Thyroid gland (tissue), 4 donors: ENCODE results near the gene PDE11A. TPM values are rescaled to one million over a fixed set of nuclear protein-coding genes. Genes with fewer than 3 reads are reported as not detected.

ENCODE experiments used
- DNase-seq, 2 donors: peaks; one replicate each; pipeline ENCODE4 v3.0.0-alpha.2; 2019
- H3K27ac ChIP-seq, 3 donors: fragments of 200-600 bp; sonication (generic); 1 replicate in 2 of 3; 2 replicates in 1 of 3; pipeline ENCODE4 v1.5.1; 2016 to 2019; ENCODE audit warnings: mild to moderate bottlenecking in 1 of 3, moderate library complexity in 1 of 3
- H3K27me3 ChIP-seq: fragments of 200-600 bp; sonication (generic); one replicate; pipeline ENCODE4 v1.5.1; 2019
- H3K36me3 ChIP-seq, 2 donors: fragments of 200-600 bp; sonication (generic); one replicate each; pipeline ENCODE4 v1.5.1; 2016 to 2019
- H3K4me1 ChIP-seq, 2 donors: fragments of 200-600 bp; sonication (generic); one replicate each; pipeline ENCODE4 v1.5.1; 2017 to 2019
- H3K4me3 ChIP-seq, 3 donors: fragments of 200-600 bp; sonication (generic); replicated peaks in 1 of 3; 1 replicate in 2 of 3; 2 replicates in 1 of 3; pipeline ENCODE4 v1.5.1; 2016; ENCODE audit warnings: mild to moderate bottlenecking in 1 of 3
- H3K9me3 ChIP-seq: fragments of 200-600 bp; sonication (generic); one replicate; pipeline ENCODE4 v1.5.1; 2017
- POLR2A ChIP-seq, 2 donors: fragments of 450-650 bp; IDR thresholded peaks; one replicate each; pipeline ENCODE4 v1.6.1; 2017; ENCODE audit warnings: antibody characterized with exemption in 2 of 2, mild to moderate bottlenecking in 2 of 2, moderate library complexity in 1 of 2
- WGBS, 2 donors: methylation state at CpG; one replicate each; pipeline ENCODE4 v1.1.5; 2017; 5-methylcytosine and 5-hydroxymethylcytosine counted together
- intact Hi-C: fragments of 100-400 bp; cut with DNase I; formaldehyde crosslinking; loops from one replicate; pipeline ENCODE4 v1.15.1; 2023
- total RNA-seq, 4 donors: library from RNA; depleted of rRNA; stranded (reverse); fragments of >200 nt; gene quantifications; one replicate each; pipeline ENCODE4 v1.2.3, GENCODE V29; 2016
- TF ChIP-seq, protein P1 (sequence below), 6 experiments: fragments of 200-600 bp in 3 of 6; fragments of 450-650 bp in 3 of 6; sonication (generic) in 3 of 6; IDR thresholded peaks; one replicate each; pipeline ENCODE4 v1.5.1; 2016 to 2019; ENCODE audit warnings: antibody characterized with exemption in 6 of 6, mild to moderate bottlenecking in 2 of 6, inconsistent platforms in 1 of 6, moderate library complexity in 1 of 6

PDE11A gene
- total RNA-seq, 4 donors from 2014 or later, result 2.2 to 4.0 (median 3.0) TPM

DNA sequence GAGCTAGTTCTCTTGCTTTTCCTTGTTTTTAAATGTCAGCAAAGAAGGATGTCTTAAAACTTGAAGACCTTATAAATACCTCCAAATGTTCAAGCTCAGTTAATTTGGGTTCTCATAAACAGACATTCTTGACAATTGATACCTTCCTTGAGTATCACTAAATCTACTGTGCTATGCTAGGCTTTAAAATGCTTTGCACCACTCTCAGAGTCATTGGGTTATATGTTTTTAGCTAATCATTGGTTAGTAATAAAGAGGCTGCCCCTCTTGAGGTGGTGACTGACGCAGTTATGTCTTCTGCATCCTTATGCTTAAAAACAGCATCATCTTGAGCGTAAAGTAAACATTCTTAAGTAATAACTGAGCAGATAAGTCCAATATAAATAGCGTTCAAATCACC lies 404.0 kb downstream of the PDE11A start:
- intact Hi-C loops, result no loop called here
- Histone ChIP-seq H3K27me3 (no peaks in the 10 kb centered on the region), H3K9me3 (no peaks in the 10 kb centered on the region), H3K27ac (no peak overlapping the region), H3K4me1 (no peaks in the 10 kb centered on the region), H3K36me3 (no peaks in the 10 kb centered on the region), H3K4me3 (no peak overlapping the region)
- no peak for DNase-seq
- WGBS, 2 donors, result 89 to 95% methylated on average over 3 of the region's 3 CpGs
- TF ChIP-seq, protein P1, sequence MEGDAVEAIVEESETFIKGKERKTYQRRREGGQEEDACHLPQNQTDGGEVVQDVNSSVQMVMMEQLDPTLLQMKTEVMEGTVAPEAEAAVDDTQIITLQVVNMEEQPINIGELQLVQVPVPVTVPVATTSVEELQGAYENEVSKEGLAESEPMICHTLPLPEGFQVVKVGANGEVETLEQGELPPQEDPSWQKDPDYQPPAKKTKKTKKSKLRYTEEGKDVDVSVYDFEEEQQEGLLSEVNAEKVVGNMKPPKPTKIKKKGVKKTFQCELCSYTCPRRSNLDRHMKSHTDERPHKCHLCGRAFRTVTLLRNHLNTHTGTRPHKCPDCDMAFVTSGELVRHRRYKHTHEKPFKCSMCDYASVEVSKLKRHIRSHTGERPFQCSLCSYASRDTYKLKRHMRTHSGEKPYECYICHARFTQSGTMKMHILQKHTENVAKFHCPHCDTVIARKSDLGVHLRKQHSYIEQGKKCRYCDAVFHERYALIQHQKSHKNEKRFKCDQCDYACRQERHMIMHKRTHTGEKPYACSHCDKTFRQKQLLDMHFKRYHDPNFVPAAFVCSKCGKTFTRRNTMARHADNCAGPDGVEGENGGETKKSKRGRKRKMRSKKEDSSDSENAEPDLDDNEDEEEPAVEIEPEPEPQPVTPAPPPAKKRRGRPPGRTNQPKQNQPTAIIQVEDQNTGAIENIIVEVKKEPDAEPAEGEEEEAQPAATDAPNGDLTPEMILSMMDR (IDR thresholded peaks at IDR 0.05), result no peak
- TF ChIP-seq POLR2A (IDR thresholded peaks at IDR 0.05), result no peak

DNA sequence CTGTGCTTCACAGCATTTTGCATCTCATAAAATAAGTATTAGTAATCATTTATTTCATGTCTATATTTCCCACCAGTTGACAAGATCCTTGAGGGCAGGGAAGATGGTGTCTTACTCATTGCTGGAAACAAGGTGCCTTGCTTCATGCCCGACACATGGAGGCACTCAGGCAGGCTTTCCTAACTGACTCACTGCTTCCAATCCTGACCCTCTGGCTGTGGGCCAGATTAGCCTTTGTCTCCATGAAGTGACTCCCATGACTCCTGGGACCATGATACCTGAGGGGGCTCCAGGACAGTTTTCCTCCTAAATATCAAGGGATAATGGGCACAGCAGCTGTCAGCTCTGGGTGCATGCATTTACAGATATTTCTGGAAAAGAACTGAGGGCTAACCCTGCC lies 405.0 kb downstream of the PDE11A start:
- no peak overlapping the region for H3K27ac ChIP-seq
- no peak for DNase-seq
- H3K4me1 ChIP-seq, result no peaks in the 10 kb centered on the region
- WGBS, 2 donors, result 50 to 62% methylated on average over 1 of the region's 1 CpG
- no peak overlapping the region for H3K4me3 ChIP-seq
- intact Hi-C loops, result no loop called here
- H3K27me3 ChIP-seq, result no peaks in the 10 kb centered on the region
- H3K9me3 ChIP-seq, result no peaks in the 10 kb centered on the region
- TF ChIP-seq POLR2A (IDR thresholded peaks at IDR 0.05), result no peak
- TF ChIP-seq, protein P1 (IDR thresholded peaks at IDR 0.05), result no peak
- no peaks in the 10 kb centered on the region for H3K36me3 ChIP-seq

DNA sequence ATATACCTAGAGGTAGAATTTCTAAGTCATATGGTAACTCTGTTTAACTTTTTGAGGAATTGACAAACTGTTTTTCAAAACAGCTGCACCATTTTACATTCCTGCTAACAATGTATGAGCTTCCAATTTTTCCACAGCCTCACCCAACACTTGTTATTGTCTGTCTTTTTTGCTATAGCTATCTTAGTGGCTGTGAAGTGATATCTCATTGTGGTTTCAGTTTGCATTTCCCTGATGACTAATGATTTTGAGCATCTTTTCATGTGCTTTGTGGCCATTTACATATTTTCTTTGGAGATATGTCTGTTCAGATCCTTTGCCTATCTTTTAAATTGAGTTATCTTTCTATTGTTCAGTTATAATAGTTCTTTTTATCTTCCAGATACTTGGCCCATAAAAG lies 406.2 kb downstream of the PDE11A start:
- H3K4me3 ChIP-seq, result no peak overlapping the region
- TF ChIP-seq, protein P1 (IDR thresholded peaks at IDR 0.05), result no peak
- no peak for TF ChIP-seq POLR2A (IDR thresholded peaks at IDR 0.05)
- no peaks in the 10 kb centered on the region for H3K4me1 ChIP-seq
- no peaks in the 10 kb centered on the region for H3K27me3 ChIP-seq
- H3K27ac ChIP-seq, result no peak overlapping the region
- no peak for DNase-seq
- intact Hi-C loops, result no loop called here
- no peaks in the 10 kb centered on the region for H3K9me3 ChIP-seq
- H3K36me3 ChIP-seq, result no peaks in the 10 kb centered on the region

DNA sequence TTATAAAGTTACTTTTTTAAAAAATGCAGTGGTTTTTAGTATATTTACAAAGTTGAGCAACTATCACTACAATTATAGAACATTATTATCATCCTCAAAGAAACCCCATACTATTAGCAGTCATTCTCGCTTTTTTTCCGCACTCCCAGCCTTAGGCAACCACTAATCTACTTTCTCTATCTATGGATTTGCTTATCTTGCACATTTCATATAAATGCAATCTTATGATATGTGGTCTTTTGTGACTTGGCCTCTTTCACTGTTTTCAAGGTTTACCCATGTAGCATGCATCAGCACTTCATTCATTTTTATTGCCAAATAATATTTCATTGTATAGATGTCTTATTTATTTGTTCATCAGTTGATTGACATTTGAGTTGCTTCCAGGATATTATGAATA lies 406.6 kb downstream of the PDE11A start:
- 47 to 78% methylated on average over 2 of the region's 2 CpGs for WGBS, 2 donors
- Histone ChIP-seq H3K4me1 (no peaks in the 10 kb centered on the region), H3K4me3 (no peak overlapping the region), H3K27me3 (no peaks in the 10 kb centered on the region), H3K9me3 (no peaks in the 10 kb centered on the region), H3K27ac (no peak overlapping the region), H3K36me3 (no peaks in the 10 kb centered on the region)
- TF ChIP-seq, protein P1 (IDR thresholded peaks at IDR 0.05), result no peak
- TF ChIP-seq POLR2A (IDR thresholded peaks at IDR 0.05), result no peak
- DNase-seq, result no peak
- intact Hi-C loops, result no loop called here

DNA sequence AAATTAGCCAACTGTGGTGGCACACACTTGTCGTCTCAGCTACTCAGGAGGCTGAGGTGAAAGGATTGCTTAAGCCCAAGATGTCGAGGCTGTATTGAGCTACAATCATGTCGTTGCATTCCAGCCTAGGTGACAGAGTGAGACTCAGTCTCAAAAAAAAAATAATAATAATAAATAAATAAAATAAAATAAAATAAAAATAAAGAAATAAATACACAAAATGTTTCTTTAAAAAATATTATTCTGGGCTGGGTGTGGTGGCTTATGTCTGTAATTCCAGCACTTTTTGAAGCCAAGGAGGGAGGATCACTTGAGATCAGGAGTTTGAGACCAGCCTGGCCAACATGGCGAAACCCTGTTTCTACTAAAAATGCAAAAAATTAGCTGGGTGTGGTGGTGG lies 407.2 kb downstream of the PDE11A start:
- intact Hi-C loops, result no loop called here
- TF ChIP-seq POLR2A (IDR thresholded peaks at IDR 0.05), result no peak
- TF ChIP-seq, protein P1 (IDR thresholded peaks at IDR 0.05), result no peak
- Histone ChIP-seq H3K27me3 (no peaks in the 10 kb centered on the region), H3K27ac (no peak overlapping the region), H3K4me3 (no peak overlapping the region), H3K36me3 (no peaks in the 10 kb centered on the region), H3K4me1 (no peaks in the 10 kb centered on the region), H3K9me3 (no peaks in the 10 kb centered on the region)
- DNase-seq, result no peak
- 73 to 81% methylated on average over 4 of the region's 4 CpGs for WGBS, 2 donors
